Activated CD8-positive, alpha-beta T cell treated with anti-CD3 and anti-CD28 coated beads for 36 hours (primary cell): ENCODE results near the gene JPH2. TPM values are rescaled to one million over a fixed set of nuclear protein-coding genes. Genes with fewer than 3 reads are reported as not detected.

Experiments
- ATAC-seq: fragments of 200-7000 bp; cut with Tn5 transposase; one replicate; pipeline ENCODE4 v1.10.0; 2021; ENCODE audit warnings: mild to moderate bottlenecking, moderate library complexity
- CTCF ChIA-PET: fragments of 350-600 bp; sonication (Branson Sonifier 250); formaldehyde crosslinking; loops from one replicate; lab custom pipeline; 2021; ENCODE audit warnings: antibody characterized with exemption; lab: Charles Lee
- POLR2A ChIA-PET: fragments of 350-600 bp; sonication (Branson Sonifier 250); formaldehyde crosslinking; loops from one replicate; lab custom pipeline; 2021; ENCODE audit warnings: antibody characterized with exemption; lab: Charles Lee
- DNase-seq: peaks from one replicate; pipeline ENCODE4 v3.0.0-alpha.2; 2020
- H3K27ac Mint-ChIP-seq: one replicate; pipeline ENCODE4 v1.8.0; 2021; ENCODE audit warnings: mild to moderate bottlenecking, mixed read lengths
- H3K27me3 Mint-ChIP-seq: one replicate; pipeline ENCODE4 v1.8.0; 2021; ENCODE audit warnings: mixed read lengths
- H3K36me3 Mint-ChIP-seq: one replicate; pipeline ENCODE4 v1.8.0; 2021; ENCODE audit warnings: low read depth, mixed read lengths
- H3K4me1 Mint-ChIP-seq: one replicate; pipeline ENCODE4 v1.8.0; 2021; ENCODE audit warnings: low read depth, mixed read lengths
- H3K4me3 Mint-ChIP-seq: one replicate; pipeline ENCODE4 v1.8.0; 2021; ENCODE audit warnings: mild to moderate bottlenecking, moderate library complexity, mixed read lengths
- H3K9me3 Mint-ChIP-seq: one replicate; pipeline ENCODE4 v1.8.0; 2021; ENCODE audit warnings: mixed read lengths
- intact Hi-C: fragments of 100-400 bp; cut with micrococcal nuclease; formaldehyde crosslinking; loops from one replicate; pipeline ENCODE4 v1.10.0; 2022
- total RNA-seq, 2 experiments: library from RNA; stranded (reverse); gene quantifications; one replicate each; pipeline ENCODE4 v1.2.3, GENCODE V29; 2021
- TF ChIP-seq, protein P1 (sequence below): fragments of 200-600 bp; IDR thresholded peaks from one replicate; pipeline ENCODE4 v1.8.0; 2022; ENCODE audit warnings: antibody characterized with exemption, mild to moderate bottlenecking

Gene JPH2
- total RNA-seq, 2 experiments from 2014 or later: 0.47 to 0.54 TPM

GRCh38 chr20:44204156-44204831, 17.3 kb upstream of the JPH2 start:
- peaks cover 55% of the 10 kb centered on the region for H3K4me1 Mint-ChIP-seq
- TF ChIP-seq, protein P1, sequence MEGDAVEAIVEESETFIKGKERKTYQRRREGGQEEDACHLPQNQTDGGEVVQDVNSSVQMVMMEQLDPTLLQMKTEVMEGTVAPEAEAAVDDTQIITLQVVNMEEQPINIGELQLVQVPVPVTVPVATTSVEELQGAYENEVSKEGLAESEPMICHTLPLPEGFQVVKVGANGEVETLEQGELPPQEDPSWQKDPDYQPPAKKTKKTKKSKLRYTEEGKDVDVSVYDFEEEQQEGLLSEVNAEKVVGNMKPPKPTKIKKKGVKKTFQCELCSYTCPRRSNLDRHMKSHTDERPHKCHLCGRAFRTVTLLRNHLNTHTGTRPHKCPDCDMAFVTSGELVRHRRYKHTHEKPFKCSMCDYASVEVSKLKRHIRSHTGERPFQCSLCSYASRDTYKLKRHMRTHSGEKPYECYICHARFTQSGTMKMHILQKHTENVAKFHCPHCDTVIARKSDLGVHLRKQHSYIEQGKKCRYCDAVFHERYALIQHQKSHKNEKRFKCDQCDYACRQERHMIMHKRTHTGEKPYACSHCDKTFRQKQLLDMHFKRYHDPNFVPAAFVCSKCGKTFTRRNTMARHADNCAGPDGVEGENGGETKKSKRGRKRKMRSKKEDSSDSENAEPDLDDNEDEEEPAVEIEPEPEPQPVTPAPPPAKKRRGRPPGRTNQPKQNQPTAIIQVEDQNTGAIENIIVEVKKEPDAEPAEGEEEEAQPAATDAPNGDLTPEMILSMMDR: no peak
- ATAC-seq (peak; percentile 42), DNase-seq (no peak)
- POLR2A ChIA-PET: no interaction called here
- H3K9me3 Mint-ChIP-seq: no peaks in the 10 kb centered on the region
- H3K27ac Mint-ChIP-seq: peak overlapping the region; percentile 40
- intact Hi-C loops: no loop called here
- H3K27me3 Mint-ChIP-seq: no peaks in the 10 kb centered on the region
- CTCF ChIA-PET: no interaction called here
- no peak overlapping the region for H3K4me3 Mint-ChIP-seq
- peaks cover 37% of the 10 kb centered on the region for H3K36me3 Mint-ChIP-seq

DNA sequence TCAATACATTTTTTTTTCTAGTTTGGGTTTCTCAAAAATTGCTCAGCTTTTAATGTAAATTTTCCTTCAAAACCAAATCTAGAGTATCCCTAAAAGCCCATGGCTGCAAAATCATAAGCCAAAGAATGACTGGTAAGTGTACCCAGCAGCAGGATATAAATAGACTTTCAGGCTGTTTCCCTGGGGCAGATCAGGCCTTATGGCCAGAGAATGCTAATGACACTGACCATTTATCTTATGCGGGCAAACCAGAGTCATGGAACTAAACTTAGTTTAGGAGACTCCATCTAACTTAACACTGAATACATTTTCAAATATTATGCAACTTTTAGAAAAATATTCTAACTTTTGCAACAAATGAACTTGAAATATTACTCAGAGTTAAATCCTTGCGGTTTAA, 16.2 kb upstream of the JPH2 start:
- DNase-seq: no peak
- Mint-ChIP-seq H3K27me3 (no peaks in the 10 kb centered on the region), H3K4me3 (no peak overlapping the region), H3K27ac (no peak overlapping the region), H3K9me3 (no peaks in the 10 kb centered on the region), H3K4me1 (peaks cover 50% of the 10 kb centered on the region), H3K36me3 (peaks cover 43% of the 10 kb centered on the region)
- intact Hi-C loops: no loop called here
- ChIA-PET POLR2A (no interaction called here), CTCF (interaction anchor here (0.8 to 1.7 kb wide), 3 partner anchors 12 to 86 kb away, joined by 3 to 10 read pairs (median 6); no protein-coding TSS in a partner anchor)
- TF ChIP-seq, protein P1: no peak
- no peak for ATAC-seq

GRCh38 chr20:44200983-44201382, 14.0 kb upstream of the JPH2 start:
- Mint-ChIP-seq H3K36me3 (peaks cover 50% of the 10 kb centered on the region), H3K27ac (peak overlapping the region; percentile 28), H3K4me3 (no peak overlapping the region), H3K27me3 (no peaks in the 10 kb centered on the region), H3K9me3 (no peaks in the 10 kb centered on the region), H3K4me1 (peaks cover 35% of the 10 kb centered on the region)
- intact Hi-C loops: no loop called here
- ATAC-seq (no peak), DNase-seq (no peak)
- TF ChIP-seq, protein P1: no peak
- ChIA-PET POLR2A (no interaction called here), CTCF (no interaction called here)

- CTCF ChIA-PET: no interaction called here
- H3K36me3 Mint-ChIP-seq: peaks cover 49% of the 10 kb centered on the region
Measured at GRCh38 chr20:44200371-44200770, 13.4 kb upstream of the JPH2 start.

GRCh38 chr20:44199877-44200276, 12.9 kb upstream of the JPH2 start:
- Mint-ChIP-seq H3K27me3 (no peaks in the 10 kb centered on the region), H3K9me3 (no peaks in the 10 kb centered on the region), H3K36me3 (peaks cover 47% of the 10 kb centered on the region), H3K4me3 (no peak overlapping the region), H3K4me1 (peaks cover 34% of the 10 kb centered on the region), H3K27ac (peak overlapping the region; percentile 89)
- intact Hi-C loops: no loop called here
- TF ChIP-seq, protein P1: no peak
- ATAC-seq (no peak), DNase-seq (no peak)
- POLR2A ChIA-PET: no interaction called here
- CTCF ChIA-PET: interaction anchor here (0.9 to 2.1 kb wide), 2 partner anchors 10 to 18 kb away, joined by 3 to 6 read pairs; no protein-coding TSS in a partner anchor

More at GRCh38 chr20:44200371-44200770, 13.4 kb upstream of the JPH2 start:
- POLR2A ChIA-PET: no interaction called here
- no peak overlapping the region for H3K4me3 Mint-ChIP-seq
- no peaks in the 10 kb centered on the region for H3K27me3 Mint-ChIP-seq
- H3K4me1 Mint-ChIP-seq: peaks cover 37% of the 10 kb centered on the region
- ATAC-seq (no peak), DNase-seq (no peak)
- intact Hi-C loops: no loop called here
- H3K9me3 Mint-ChIP-seq: no peaks in the 10 kb centered on the region
- peak overlapping the region; percentile 89 for H3K27ac Mint-ChIP-seq
- TF ChIP-seq, protein P1: no peak
